Measurements from ENCODE around the gene PNMA6E.

The PNMA6E gene

DNA sequence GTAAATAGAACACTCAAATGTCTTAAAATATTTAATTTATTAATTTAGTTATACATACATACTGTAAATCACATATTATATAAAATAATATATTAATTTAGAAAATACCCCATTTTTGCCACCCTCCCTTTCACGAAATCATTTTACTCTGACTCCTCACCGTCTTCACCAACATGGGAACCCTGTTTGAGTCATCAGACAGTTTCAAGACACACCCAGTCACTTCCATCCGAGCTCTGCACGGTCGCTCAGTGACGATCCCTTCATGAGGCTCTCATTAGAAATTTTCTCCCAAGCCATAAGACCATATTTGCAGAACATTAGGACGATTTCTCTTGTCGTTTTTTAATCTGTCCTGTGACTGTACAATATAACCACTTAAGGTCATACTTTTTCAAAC, 52.7 kb downstream of the PNMA6E start:
- DNase-seq (ENCODE audit: insufficient read length, low spot score), result no peak
- no peak for FAIRE-seq
- TF ChIP-seq TAF1 (IDR thresholded peaks at IDR 0.05; ENCODE audit: low read depth, low read length) (no peak), POU2F2 (IDR thresholded peaks at IDR 0.05; ENCODE audit: low read depth, low read length) (no peak), POLR2A (IDR thresholded peaks at IDR 0.05; ENCODE audit: low read depth, low read length) (no peak), SPI1 (IDR thresholded peaks at IDR 0.05; ENCODE audit: low read depth, low read length) (no peak), PAX5 (IDR thresholded peaks at IDR 0.05; ENCODE audit: insufficient read depth, low read length, severe bottlenecking) (no peak)

DNA sequence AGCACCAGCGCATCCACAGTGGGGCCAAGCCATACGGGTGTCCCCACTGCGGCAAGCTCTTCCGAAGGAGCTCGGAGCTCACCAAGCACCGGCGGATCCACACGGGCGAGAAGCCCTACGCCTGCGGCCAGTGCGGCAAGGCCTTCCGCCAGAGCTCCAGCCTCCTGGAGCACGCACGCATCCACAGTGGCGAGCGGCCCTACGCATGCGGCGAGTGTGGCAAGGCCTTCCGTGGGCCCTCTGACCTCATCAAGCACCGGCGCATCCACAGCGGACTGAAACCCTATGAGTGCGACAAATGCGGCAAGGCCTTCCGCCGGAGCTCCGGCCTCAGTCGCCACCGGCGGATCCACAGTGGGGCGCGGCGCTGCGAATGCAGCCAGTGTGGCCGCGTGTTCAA, 53.6 kb downstream of the PNMA6E start:
- no peak for FAIRE-seq
- TF ChIP-seq TAF1 (IDR thresholded peaks at IDR 0.05; ENCODE audit: low read depth, low read length) (no peak), POLR2A (IDR thresholded peaks at IDR 0.05; ENCODE audit: low read depth, low read length) (no peak), SPI1 (IDR thresholded peaks at IDR 0.05; ENCODE audit: low read depth, low read length) (no peak), POLR2AphosphoS5 (IDR thresholded peaks at IDR 0.05; ENCODE audit: low read depth, low read length) (no peak), PAX5 (IDR thresholded peaks at IDR 0.05; ENCODE audit: insufficient read depth, low read length, severe bottlenecking) (no peak), POU2F2 (IDR thresholded peaks at IDR 0.05; ENCODE audit: low read depth, low read length) (no peak)

More for the DNA sequence above, 53.6 kb downstream of the PNMA6E start:
- no peak for DNase-seq (ENCODE audit: insufficient read length, low spot score)

Measured in GM12891 (cell line).